ENCODE results near the gene TMEM126A. TPM values are rescaled to one million over a fixed set of nuclear protein-coding genes. Genes with fewer than 3 reads are reported as not detected.

The TMEM126A gene
- total RNA-seq, 1 experiment from 2014 or later = 37.2 TPM

- no peaks in the 10 kb centered on the region for H3K4me1 Mint-ChIP-seq
- no peak for ATAC-seq
- H3K27ac Mint-ChIP-seq = no peak overlapping the region
- H3K4me3 Mint-ChIP-seq = no peak overlapping the region
- H3K27me3 Mint-ChIP-seq (ENCODE audit: low read depth) = no peaks in the 10 kb centered on the region; the same call in 1 of the 2 replicates
- H3K9me3 Mint-ChIP-seq = no peaks in the 10 kb centered on the region
- DNase-seq (ENCODE audit: low spot score) = no peak
- TF ChIP-seq ZNF416 (CRISPR knock-in tag; IDR thresholded peaks at IDR 0.05) (no peak), SP1 (CRISPR knock-in tag; conservative IDR thresholded peaks at IDR 0.05) (no peak), KAT7 (CRISPR knock-in tag; IDR thresholded peaks at IDR 0.05; ENCODE audit: borderline replicate concordance) (no peak), ZNF423 (CRISPR knock-in tag; IDR thresholded peaks at IDR 0.05) (no peak), CREB1 (CRISPR knock-in tag; IDR thresholded peaks at IDR 0.05) (no peak), JUN (CRISPR knock-in tag; IDR thresholded peaks at IDR 0.05) (no peak), PRRX2 (CRISPR knock-in tag; IDR thresholded peaks at IDR 0.05) (no peak), E2F4 (CRISPR knock-in tag; IDR thresholded peaks at IDR 0.05; ENCODE audit: borderline replicate concordance, low read depth) (no peak), FOXJ3 (CRISPR knock-in tag; IDR thresholded peaks at IDR 0.05; ENCODE audit: borderline replicate concordance) (no peak)
- ChIA-PET CTCF (no interaction called here), POLR2A (no interaction called here)
- H3K36me3 Mint-ChIP-seq = peaks cover 4% of the 10 kb centered on the region
Measured at GRCh38 chr11:85619499-85619898, 28.3 kb upstream of the TMEM126A start.

- Mint-ChIP-seq H3K27ac (no peak overlapping the region), H3K4me3 (no peak overlapping the region), H3K4me1 (peaks cover 4% of the 10 kb centered on the region), H3K27me3 (ENCODE audit: low read depth) (no peaks in the 10 kb centered on the region; the same call in 1 of the 2 replicates), H3K9me3 (no peaks in the 10 kb centered on the region), H3K36me3 (peaks cover 4% of the 10 kb centered on the region)
- CTCF ChIA-PET = no interaction called here
- DNase-seq (ENCODE audit: low spot score) (no peak), ATAC-seq (no peak)
- POLR2A ChIA-PET = no interaction called here
- TF ChIP-seq OVOL2 (CRISPR knock-in tag; IDR thresholded peaks at IDR 0.05; ENCODE audit: borderline replicate concordance) (no peak), ATF6 (CRISPR knock-in tag; IDR thresholded peaks at IDR 0.05) (no peak), NFYB (CRISPR knock-in tag; conservative IDR thresholded peaks at IDR 0.05; ENCODE audit: low read depth) (no peak), FOXK1 (CRISPR knock-in tag; IDR thresholded peaks at IDR 0.05) (no peak), E2F5 (CRISPR knock-in tag; IDR thresholded peaks at IDR 0.05) (no peak), ZNF416 (CRISPR knock-in tag; IDR thresholded peaks at IDR 0.05) (no peak)
- TF ChIP-seq, protein P1, sequence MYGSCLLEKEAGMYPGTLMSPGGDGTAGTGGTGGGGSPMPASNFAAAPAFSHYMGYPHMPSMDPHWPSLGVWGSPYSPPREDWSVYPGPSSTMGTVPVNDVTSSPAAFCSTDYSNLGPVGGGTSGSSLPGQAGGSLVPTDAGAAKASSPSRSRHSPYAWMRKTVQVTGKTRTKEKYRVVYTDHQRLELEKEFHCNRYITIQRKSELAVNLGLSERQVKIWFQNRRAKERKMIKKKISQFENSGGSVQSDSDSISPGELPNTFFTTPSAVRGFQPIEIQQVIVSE (CRISPR knock-in tag; IDR thresholded peaks at IDR 0.05; ENCODE audit: borderline replicate concordance) = no peak
- TF ChIP-seq, protein P2, sequence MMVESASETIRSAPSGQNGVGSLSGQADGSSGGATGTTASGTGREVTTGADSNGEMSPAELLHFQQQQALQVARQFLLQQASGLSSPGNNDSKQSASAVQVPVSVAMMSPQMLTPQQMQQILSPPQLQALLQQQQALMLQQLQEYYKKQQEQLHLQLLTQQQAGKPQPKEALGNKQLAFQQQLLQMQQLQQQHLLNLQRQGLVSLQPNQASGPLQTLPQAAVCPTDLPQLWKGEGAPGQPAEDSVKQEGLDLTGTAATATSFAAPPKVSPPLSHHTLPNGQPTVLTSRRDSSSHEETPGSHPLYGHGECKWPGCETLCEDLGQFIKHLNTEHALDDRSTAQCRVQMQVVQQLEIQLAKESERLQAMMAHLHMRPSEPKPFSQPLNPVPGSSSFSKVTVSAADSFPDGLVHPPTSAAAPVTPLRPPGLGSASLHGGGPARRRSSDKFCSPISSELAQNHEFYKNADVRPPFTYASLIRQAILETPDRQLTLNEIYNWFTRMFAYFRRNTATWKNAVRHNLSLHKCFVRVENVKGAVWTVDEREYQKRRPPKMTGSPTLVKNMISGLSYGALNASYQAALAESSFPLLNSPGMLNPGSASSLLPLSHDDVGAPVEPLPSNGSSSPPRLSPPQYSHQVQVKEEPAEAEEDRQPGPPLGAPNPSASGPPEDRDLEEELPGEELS (CRISPR knock-in tag; IDR thresholded peaks at IDR 0.05) = no peak
- TF ChIP-seq, protein P3, sequence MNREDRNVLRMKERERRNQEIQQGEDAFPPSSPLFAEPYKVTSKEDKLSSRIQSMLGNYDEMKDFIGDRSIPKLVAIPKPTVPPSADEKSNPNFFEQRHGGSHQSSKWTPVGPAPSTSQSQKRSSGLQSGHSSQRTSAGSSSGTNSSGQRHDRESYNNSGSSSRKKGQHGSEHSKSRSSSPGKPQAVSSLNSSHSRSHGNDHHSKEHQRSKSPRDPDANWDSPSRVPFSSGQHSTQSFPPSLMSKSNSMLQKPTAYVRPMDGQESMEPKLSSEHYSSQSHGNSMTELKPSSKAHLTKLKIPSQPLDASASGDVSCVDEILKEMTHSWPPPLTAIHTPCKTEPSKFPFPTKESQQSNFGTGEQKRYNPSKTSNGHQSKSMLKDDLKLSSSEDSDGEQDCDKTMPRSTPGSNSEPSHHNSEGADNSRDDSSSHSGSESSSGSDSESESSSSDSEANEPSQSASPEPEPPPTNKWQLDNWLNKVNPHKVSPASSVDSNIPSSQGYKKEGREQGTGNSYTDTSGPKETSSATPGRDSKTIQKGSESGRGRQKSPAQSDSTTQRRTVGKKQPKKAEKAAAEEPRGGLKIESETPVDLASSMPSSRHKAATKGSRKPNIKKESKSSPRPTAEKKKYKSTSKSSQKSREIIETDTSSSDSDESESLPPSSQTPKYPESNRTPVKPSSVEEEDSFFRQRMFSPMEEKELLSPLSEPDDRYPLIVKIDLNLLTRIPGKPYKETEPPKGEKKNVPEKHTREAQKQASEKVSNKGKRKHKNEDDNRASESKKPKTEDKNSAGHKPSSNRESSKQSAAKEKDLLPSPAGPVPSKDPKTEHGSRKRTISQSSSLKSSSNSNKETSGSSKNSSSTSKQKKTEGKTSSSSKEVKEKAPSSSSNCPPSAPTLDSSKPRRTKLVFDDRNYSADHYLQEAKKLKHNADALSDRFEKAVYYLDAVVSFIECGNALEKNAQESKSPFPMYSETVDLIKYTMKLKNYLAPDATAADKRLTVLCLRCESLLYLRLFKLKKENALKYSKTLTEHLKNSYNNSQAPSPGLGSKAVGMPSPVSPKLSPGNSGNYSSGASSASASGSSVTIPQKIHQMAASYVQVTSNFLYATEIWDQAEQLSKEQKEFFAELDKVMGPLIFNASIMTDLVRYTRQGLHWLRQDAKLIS (CRISPR knock-in tag; IDR thresholded peaks at IDR 0.05; ENCODE audit: borderline replicate concordance) = no peak
Measured at GRCh38 chr11:85620256-85620655, 27.5 kb upstream of the TMEM126A start.
